Mammary epithelial cell (primary cell): ENCODE measurements around the gene NRAS.

ENCODE experiments used
- CTCF ChIP-seq, 2 donors: IDR thresholded peaks in 1 of 2; conservative IDR thresholded peaks in 1 of 2; 2 replicates each; pipeline ENCODE4 v1.5.1; 2011 to 2012; ENCODE audit warnings: inconsistent platforms in 2 of 2, low read length in 2 of 2, mild to moderate bottlenecking in 2 of 2, control low read depth in 1 of 2, low read depth in 1 of 2; ENCODE audit not compliant: insufficient read depth in 1 of 2; ENCODE audit errors: extremely low read depth in 1 of 2
- EZH2 ChIP-seq: IDR thresholded peaks from 2 replicates; pipeline ENCODE4 v1.6.1; 2012; ENCODE audit warnings: low read length, inconsistent platforms, borderline replicate concordance

- TF ChIP-seq CTCF (conservative IDR thresholded peaks at IDR 0.05 in 1 of 2, IDR thresholded peaks at IDR 0.05 in 1 of 2; ENCODE audit: extremely low read depth in 1 of 2, insufficient read depth in 1 of 2, low read depth in 1 of 2, low read length in 2 of 2), result no peak
- TF ChIP-seq EZH2, result no peak
Measured at GRCh38 chr1:114692947-114693346, 23.6 kb downstream of the NRAS start.
